Panc1 (cell line): Measurements from ENCODE around the gene PCDH8. TPM values are rescaled to one million over a fixed set of nuclear protein-coding genes. Genes with fewer than 3 reads are reported as not detected.

Source experiments
- ATAC-seq: fragments of 200-7000 bp; cut with Tn5 transposase; 2 replicates; pipeline ENCODE4 v1.9.1; 2020; ENCODE audit warnings: mild to moderate bottlenecking, moderate library complexity
- BruUV-seq: library from RNA; stranded (reverse); fragments of 400-500 nt; replicated peaks from 2 replicates; lab custom pipeline; 2021; lab: Mats Ljungman, UMichigan
- CTCF ChIA-PET: fragments of 300-600 bp; sonication (Branson Sonifier 250); formaldehyde crosslinking; loops from one replicate; lab custom pipeline; 2022; ENCODE audit warnings: antibody characterized with exemption; lab: Charles Lee
- POLR2A ChIA-PET: fragments of 300-600 bp; sonication (Branson Sonifier 250); formaldehyde crosslinking; loops from one replicate; lab custom pipeline; 2022; ENCODE audit warnings: antibody characterized with exemption; lab: Charles Lee
- DNase-seq: peaks from one replicate; pipeline ENCODE4 v3.0.0-alpha.2; 2010; ENCODE audit warnings: low read depth, low spot score
- H3K27ac ChIP-seq: 2 replicates; pipeline ENCODE4 v1.5.1; 2011; ENCODE audit warnings: mild to moderate bottlenecking, low read length, inconsistent platforms
- H3K27me3 ChIP-seq: fragments of 200-500 bp; sonication (Bioruptor generic); 2 replicates; pipeline ENCODE4 v1.6.0; 2014; ENCODE audit warnings: low read length, inconsistent platforms; ENCODE audit not compliant: control insufficient read depth, insufficient read depth
- H3K36me3 ChIP-seq: fragments of 200-500 bp; sonication (Bioruptor generic); 2 replicates; pipeline ENCODE4 v1.5.1; 2014; ENCODE audit warnings: inconsistent platforms, mild to moderate bottlenecking, low read length, moderate library complexity; ENCODE audit not compliant: control insufficient read depth, insufficient read depth
- H3K4me1 ChIP-seq: 2 replicates; pipeline ENCODE4 v1.5.1; 2011; ENCODE audit warnings: inconsistent platforms, mild to moderate bottlenecking, low read length, moderate library complexity; ENCODE audit not compliant: control insufficient read depth, insufficient read depth
- H3K4me3 ChIP-seq, 2 experiments: 2 replicates each; pipeline ENCODE4 v1.5.1; 2011 to 2012; ENCODE audit warnings: low read depth in 2 of 2, low read length in 2 of 2, mild to moderate bottlenecking in 2 of 2, inconsistent platforms in 1 of 2, moderate library complexity in 1 of 2
- H3K9me3 ChIP-seq: fragments of 200-500 bp; sonication (Bioruptor generic); 2 replicates; pipeline ENCODE4 v1.5.1; 2014; ENCODE audit warnings: low read depth, mild to moderate bottlenecking, inconsistent platforms, low read length, moderate library complexity; ENCODE audit not compliant: control insufficient read depth, insufficient read depth
- CTCF ChIP-seq: fragments of 450-650 bp; IDR thresholded peaks from 2 replicates; pipeline ENCODE4 v1.5.1; 2017; ENCODE audit warnings: mild to moderate bottlenecking
- POLR2AphosphoS5 ChIP-seq: IDR thresholded peaks from 2 replicates; pipeline ENCODE4 v1.6.1; 2012; ENCODE audit warnings: mild to moderate bottlenecking, low read depth, low read length, moderate library complexity
- REST ChIP-seq, 2 experiments: IDR thresholded peaks; 2 replicates each; pipeline ENCODE4 v1.6.1; 2011 to 2012; ENCODE audit warnings: low read depth in 2 of 2, control low read depth in 1 of 2, low read length in 1 of 2, mild to moderate bottlenecking in 1 of 2, moderate library complexity in 1 of 2; ENCODE audit not compliant: insufficient read depth in 1 of 2
- SIN3A ChIP-seq: IDR thresholded peaks from 2 replicates; pipeline ENCODE4 v1.6.1; 2012; ENCODE audit warnings: low read depth, mild to moderate bottlenecking, low read length, moderate library complexity, borderline replicate concordance; ENCODE audit not compliant: insufficient read depth
- TCF7L2 ChIP-seq: IDR thresholded peaks from 2 replicates; pipeline ENCODE4 v1.6.1; 2011; ENCODE audit warnings: mild to moderate bottlenecking, low read depth, low read length, inconsistent platforms
- in situ Hi-C: cut with HindIII; loops from 2 replicates; pipeline ENCODE4 v1.10.0; 2016; ENCODE audit warnings: low sequenced_read_pairs, low pct_unique_long_range_greater_than_20kb
- intact Hi-C: fragments of 100-400 bp; cut with micrococcal nuclease; formaldehyde crosslinking; loops from one replicate; pipeline ENCODE4 v1.10.0; 2022; ENCODE audit not compliant: unreplicated experiment
- total RNA-seq: library from RNA; stranded (reverse); gene quantifications from one replicate; pipeline ENCODE4 v1.2.1, GENCODE V29; 2021; ENCODE audit not compliant: unreplicated experiment

PCDH8 gene
- total RNA-seq, 1 experiment from 2014 or later = not detected

GRCh38 chr13:52878831-52879230 lies 30.4 kb upstream of the PCDH8 start:
- H3K27me3 ChIP-seq = no peaks in the 10 kb centered on the region
- H3K27ac ChIP-seq = no peak overlapping the region
- POLR2A ChIA-PET = no interaction called here
- no TSS peak for BruUV-seq
- TF ChIP-seq REST (IDR thresholded peaks at IDR 0.05; ENCODE audit: insufficient read depth in 1 of 2, low read depth in 2 of 2, low read length in 1 of 2) (no peak), POLR2AphosphoS5 (no peak), CTCF (no peak), SIN3A (no peak)
- no peak overlapping the region for H3K4me3 ChIP-seq
- H3K9me3 ChIP-seq = no peaks in the 10 kb centered on the region
- H3K4me1 ChIP-seq = no peaks in the 10 kb centered on the region
- CTCF ChIA-PET = no interaction called here
- no peak for DNase-seq
- in situ Hi-C loops = no loop called here
- H3K36me3 ChIP-seq = no peaks in the 10 kb centered on the region
- intact Hi-C loops = no loop called here
- ATAC-seq = no peak

- Histone ChIP-seq H3K9me3 (no peaks in the 10 kb centered on the region), H3K27ac (no peak overlapping the region), H3K27me3 (no peaks in the 10 kb centered on the region), H3K36me3 (no peaks in the 10 kb centered on the region), H3K4me3 (no peak overlapping the region), H3K4me1 (no peaks in the 10 kb centered on the region)
- in situ Hi-C loops = no loop called here
- CTCF ChIA-PET = no interaction called here
- ATAC-seq (no peak), DNase-seq (no peak)
- TF ChIP-seq SIN3A (no peak), CTCF (no peak), TCF7L2 (no peak), REST (IDR thresholded peaks at IDR 0.05; ENCODE audit: insufficient read depth in 1 of 2, low read depth in 2 of 2, low read length in 1 of 2) (no peak), POLR2AphosphoS5 (no peak)
- intact Hi-C loops = no loop called here
- no TSS peak for BruUV-seq
- POLR2A ChIA-PET = no interaction called here
Observed at GRCh38 chr13:52870143-52870542, 21.7 kb upstream of the PCDH8 start.
